Vagina (tissue), 2 donors: ENCODE results near the gene NOM1. TPM values are rescaled to one million over a fixed set of nuclear protein-coding genes. Genes with fewer than 3 reads are reported as not detected.

Experiments
- DNase-seq, 2 donors: peaks; one replicate each; pipeline ENCODE4 v3.0.0-alpha.2; 2017; ENCODE audit errors: extremely low spot score in 2 of 2
- H3K27ac ChIP-seq: fragments of 200-600 bp; sonication (generic); one replicate; pipeline ENCODE4 v1.5.1; 2019
- H3K27me3 ChIP-seq: fragments of 200-600 bp; sonication (generic); one replicate; pipeline ENCODE4 v1.5.1; 2019
- H3K36me3 ChIP-seq, 2 donors: fragments of 200-600 bp; sonication (generic); one replicate each; pipeline ENCODE4 v1.5.1; 2017 to 2019
- H3K4me1 ChIP-seq: fragments of 200-600 bp; sonication (generic); one replicate; pipeline ENCODE4 v1.5.1; 2019
- H3K4me3 ChIP-seq, 2 donors: fragments of 200-600 bp; sonication (generic); 1 replicate in 1 of 2; 2 replicates in 1 of 2; pipeline ENCODE4 v1.5.1; 2016 to 2019
- H3K9me3 ChIP-seq: fragments of 200-600 bp; sonication (generic); one replicate; pipeline ENCODE4 v1.5.1; 2019
- POLR2A ChIP-seq, 2 donors: fragments of 450-650 bp; IDR thresholded peaks; one replicate each; pipeline ENCODE4 v1.6.1; 2017; ENCODE audit warnings: antibody characterized with exemption in 2 of 2, mild to moderate bottlenecking in 2 of 2, moderate library complexity in 2 of 2
- POLR2AphosphoS5 ChIP-seq, 2 donors: sonication (generic); formaldehyde crosslinking; IDR thresholded peaks; one replicate each; pipeline ENCODE4 v1.9.0; 2017; ENCODE audit warnings: antibody characterized with exemption in 2 of 2, mild to moderate bottlenecking in 2 of 2, low read depth in 1 of 2; ENCODE audit not compliant: insufficient read depth in 1 of 2
- intact Hi-C: fragments of 100-400 bp; cut with DNase I; formaldehyde crosslinking; loops from one replicate; pipeline ENCODE4 v1.15.1; 2023
- total RNA-seq: library from RNA; depleted of rRNA; stranded (reverse); fragments of >200 nt; gene quantifications from one replicate; pipeline ENCODE4 v1.2.3, GENCODE V29; 2016
- TF ChIP-seq, protein P1 (sequence below), 3 experiments: fragments of 450-650 bp in 2 of 3; fragments of 200-600 bp in 1 of 3; sonication (generic) in 1 of 3; IDR thresholded peaks; one replicate each; pipeline ENCODE4 v1.5.1; 2017 to 2019; ENCODE audit warnings: antibody characterized with exemption in 3 of 3, mild to moderate bottlenecking in 2 of 3, moderate library complexity in 2 of 3

NOM1 gene
- total RNA-seq, 1 donor from 2014 or later, result 28.5 TPM

DNA sequence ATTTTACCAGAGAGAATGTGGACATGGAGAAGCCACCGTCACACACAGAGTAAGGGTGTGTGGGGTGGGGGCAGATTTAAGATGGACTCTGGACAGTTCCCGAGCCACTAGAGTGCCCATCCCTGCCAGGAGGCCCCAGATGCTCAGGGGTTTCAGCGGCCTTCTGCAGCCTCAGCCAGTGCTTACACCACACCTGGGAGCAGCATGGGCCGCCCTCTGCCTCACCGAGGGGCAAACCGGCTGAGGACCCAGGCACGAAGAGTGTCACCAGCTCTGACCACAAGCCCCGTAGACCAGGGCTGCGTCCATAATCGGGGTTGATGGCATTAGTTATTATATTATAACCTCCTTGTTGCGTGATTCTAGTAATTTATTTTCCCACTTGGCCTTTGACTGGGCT, 67.6 kb downstream of the NOM1 start:
- no peak for DNase-seq
- no peak overlapping the region for H3K27ac ChIP-seq
- no peaks in the 10 kb centered on the region for H3K36me3 ChIP-seq
- intact Hi-C loops, result no loop called here
- no peak overlapping the region for H3K4me3 ChIP-seq
- peaks cover 42% of the 10 kb centered on the region for H3K27me3 ChIP-seq
- H3K4me1 ChIP-seq, result peaks cover 26% of the 10 kb centered on the region
- TF ChIP-seq POLR2AphosphoS5 (IDR thresholded peaks at IDR 0.05; ENCODE audit: insufficient read depth in 1 of 2, low read depth in 1 of 2), result no peak
- no peaks in the 10 kb centered on the region for H3K9me3 ChIP-seq

DNA sequence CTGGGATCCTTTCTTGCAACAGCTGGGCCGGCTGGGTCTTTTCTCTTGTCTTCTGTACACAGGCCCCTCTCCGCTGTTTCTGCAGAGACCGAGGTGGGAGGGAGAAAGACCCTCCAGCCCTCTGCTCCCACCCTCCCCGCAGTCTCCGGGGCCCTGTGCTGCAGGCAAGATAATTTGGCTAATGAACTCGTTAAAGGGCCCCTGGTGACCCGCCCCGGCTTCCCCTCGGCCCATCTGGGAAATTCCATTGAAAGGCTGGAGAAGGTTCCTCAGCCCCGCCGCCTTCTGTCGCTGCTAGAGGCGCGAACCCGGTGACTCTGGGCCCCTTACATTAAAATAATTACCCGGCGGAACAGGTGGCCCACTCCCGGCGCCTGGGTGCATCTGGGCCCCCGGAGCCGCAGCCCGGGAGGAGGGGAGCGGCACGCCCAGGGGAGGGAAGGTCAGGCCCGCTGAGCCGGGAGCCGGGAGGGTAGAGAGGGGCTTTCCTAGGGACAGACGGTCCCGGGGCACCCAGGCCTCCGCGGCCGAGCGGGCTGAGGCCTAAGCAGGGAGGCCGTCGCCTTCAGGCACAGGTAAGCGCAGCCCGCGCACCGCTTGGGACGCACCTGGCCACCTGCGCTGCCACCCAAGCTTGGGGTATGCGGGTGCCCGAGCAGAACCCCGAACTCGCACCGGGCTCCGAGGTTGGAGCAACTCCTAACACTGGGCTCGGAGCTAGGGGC, 68.3 kb downstream of the NOM1 start:
- Histone ChIP-seq H3K27me3 (peaks cover 44% of the 10 kb centered on the region), H3K27ac (no peak overlapping the region), H3K36me3 (no peaks in the 10 kb centered on the region), H3K4me1 (peaks cover 27% of the 10 kb centered on the region), H3K4me3 (no peak overlapping the region), H3K9me3 (no peaks in the 10 kb centered on the region)
- TF ChIP-seq POLR2A (IDR thresholded peaks at IDR 0.05) (no peak), POLR2AphosphoS5 (IDR thresholded peaks at IDR 0.05; ENCODE audit: insufficient read depth in 1 of 2, low read depth in 1 of 2) (no peak)
- TF ChIP-seq, protein P1, sequence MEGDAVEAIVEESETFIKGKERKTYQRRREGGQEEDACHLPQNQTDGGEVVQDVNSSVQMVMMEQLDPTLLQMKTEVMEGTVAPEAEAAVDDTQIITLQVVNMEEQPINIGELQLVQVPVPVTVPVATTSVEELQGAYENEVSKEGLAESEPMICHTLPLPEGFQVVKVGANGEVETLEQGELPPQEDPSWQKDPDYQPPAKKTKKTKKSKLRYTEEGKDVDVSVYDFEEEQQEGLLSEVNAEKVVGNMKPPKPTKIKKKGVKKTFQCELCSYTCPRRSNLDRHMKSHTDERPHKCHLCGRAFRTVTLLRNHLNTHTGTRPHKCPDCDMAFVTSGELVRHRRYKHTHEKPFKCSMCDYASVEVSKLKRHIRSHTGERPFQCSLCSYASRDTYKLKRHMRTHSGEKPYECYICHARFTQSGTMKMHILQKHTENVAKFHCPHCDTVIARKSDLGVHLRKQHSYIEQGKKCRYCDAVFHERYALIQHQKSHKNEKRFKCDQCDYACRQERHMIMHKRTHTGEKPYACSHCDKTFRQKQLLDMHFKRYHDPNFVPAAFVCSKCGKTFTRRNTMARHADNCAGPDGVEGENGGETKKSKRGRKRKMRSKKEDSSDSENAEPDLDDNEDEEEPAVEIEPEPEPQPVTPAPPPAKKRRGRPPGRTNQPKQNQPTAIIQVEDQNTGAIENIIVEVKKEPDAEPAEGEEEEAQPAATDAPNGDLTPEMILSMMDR (IDR thresholded peaks at IDR 0.05), result no peak
- DNase-seq, result no peak
- intact Hi-C loops, result no loop called here

DNA sequence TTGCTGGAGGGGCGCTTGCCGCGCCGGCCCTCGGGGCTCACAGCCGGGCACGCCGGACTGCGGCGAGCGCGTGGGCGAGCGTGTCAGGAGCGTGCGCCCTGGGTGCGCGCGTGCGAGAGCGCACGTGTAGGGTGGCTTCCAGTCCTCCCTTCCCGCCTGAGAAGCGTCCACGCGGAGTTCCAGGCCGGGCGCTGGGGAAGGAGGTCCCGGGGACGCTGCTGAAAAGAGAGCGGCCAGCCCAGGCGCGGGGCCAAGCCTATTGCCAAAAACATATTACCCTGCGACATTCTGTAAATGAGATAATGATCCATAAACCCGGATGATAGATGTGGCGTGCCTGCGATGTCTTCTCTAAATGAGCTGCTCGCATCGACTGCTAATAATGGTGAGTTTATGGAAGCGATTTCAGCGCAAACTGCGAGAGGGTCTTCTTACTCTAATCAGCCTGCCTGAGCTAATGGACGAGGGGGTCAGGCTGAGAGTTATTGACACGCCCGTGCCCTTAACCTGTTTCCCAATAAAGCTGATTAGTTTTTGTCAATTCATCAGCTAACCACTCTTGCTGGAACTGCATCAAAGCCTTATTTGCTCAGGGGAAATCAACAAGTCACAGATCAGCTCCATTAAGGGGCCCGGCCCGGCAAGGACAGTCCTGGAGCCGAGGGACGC, 69.0 kb downstream of the NOM1 start:
- Histone ChIP-seq H3K36me3 (no peaks in the 10 kb centered on the region), H3K9me3 (no peaks in the 10 kb centered on the region), H3K4me3 (no peak overlapping the region), H3K27ac (no peak overlapping the region), H3K27me3 (peaks cover 44% of the 10 kb centered on the region), H3K4me1 (peaks cover 27% of the 10 kb centered on the region)
- intact Hi-C loops, result no loop called here
- no peak for DNase-seq
- TF ChIP-seq POLR2AphosphoS5 (IDR thresholded peaks at IDR 0.05; ENCODE audit: insufficient read depth in 1 of 2, low read depth in 1 of 2) (no peak), POLR2A (IDR thresholded peaks at IDR 0.05) (no peak)
- TF ChIP-seq, protein P1 (IDR thresholded peaks at IDR 0.05), result no peak

DNA sequence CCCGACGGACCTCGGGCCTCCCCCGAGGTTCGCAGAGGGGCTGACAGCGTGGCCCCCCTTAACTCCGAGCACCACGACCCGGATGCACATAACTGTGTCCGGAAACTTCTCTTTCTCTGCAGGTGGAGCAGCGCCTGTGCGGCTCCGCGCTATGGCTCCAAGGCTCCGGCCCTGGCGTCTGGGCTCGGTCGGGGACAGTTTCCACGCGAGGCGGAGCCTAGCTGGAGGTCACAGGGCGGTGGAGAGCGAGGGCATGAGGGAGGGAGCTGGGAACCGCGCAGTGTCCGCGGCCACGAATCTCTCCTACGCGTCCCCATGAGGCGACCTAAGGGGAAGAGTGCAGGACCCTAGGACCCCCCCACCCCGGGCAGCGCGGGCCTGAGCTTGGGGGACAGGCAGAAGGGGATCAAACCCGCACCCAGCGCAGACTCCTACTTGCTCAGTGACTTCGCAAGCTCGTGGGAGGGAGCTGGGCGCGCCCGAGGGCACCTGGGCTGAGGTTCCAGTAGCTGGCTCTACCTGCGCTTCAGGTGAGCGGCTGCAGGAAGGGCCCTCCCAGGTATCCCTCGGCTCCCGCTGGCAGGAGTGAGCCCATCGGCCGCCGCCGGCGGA, 69.6 kb downstream of the NOM1 start:
- Histone ChIP-seq H3K4me3 (no peak overlapping the region), H3K4me1 (peaks cover 27% of the 10 kb centered on the region), H3K9me3 (no peaks in the 10 kb centered on the region), H3K27me3 (peaks cover 44% of the 10 kb centered on the region), H3K27ac (no peak overlapping the region), H3K36me3 (no peaks in the 10 kb centered on the region)
- DNase-seq, result no peak
- intact Hi-C loops, result no loop called here
- TF ChIP-seq, protein P1 (IDR thresholded peaks at IDR 0.05), result no peak
- TF ChIP-seq POLR2AphosphoS5 (IDR thresholded peaks at IDR 0.05; ENCODE audit: insufficient read depth in 1 of 2, low read depth in 1 of 2), result no peak
- no peak for TF ChIP-seq POLR2A (IDR thresholded peaks at IDR 0.05)

DNA sequence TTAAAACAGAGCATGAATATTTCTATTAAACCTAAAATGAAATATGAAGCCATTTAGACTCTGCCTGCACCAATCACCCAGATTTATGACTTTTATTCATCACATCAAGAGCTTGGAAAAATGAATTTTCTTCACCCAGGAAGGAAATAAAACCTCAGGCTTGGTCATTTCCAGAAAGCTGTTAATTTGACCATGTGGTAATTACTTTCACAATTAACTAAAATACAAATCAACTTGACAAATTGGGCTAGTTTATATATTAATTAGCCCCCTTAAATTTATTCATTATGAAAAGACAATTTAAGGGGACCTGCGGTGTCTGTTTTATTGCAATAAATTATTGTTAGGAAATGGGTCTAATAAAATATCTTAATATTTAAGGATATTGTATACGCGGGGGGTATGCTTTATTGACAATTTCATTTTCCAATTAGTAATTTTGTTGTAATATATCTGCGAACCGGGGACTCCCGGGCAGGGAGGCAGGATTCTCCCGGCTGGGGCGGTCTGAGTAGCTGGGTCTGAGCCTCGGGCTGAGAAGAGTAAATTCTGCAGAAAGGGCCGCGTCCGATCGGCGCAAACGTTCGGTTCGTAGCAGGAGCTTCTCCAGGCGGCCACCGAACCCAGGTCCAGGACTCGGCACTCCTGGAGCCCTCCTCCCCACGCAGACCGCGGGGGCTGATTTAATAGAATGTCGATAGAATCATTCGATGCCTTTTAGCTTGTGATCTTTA, 70.4 kb downstream of the NOM1 start:
- intact Hi-C loops, result loop anchor here (10.0 kb wide), 1 partner anchor 1345 kb away; no protein-coding TSS in a partner anchor
- Histone ChIP-seq H3K4me1 (peaks cover 27% of the 10 kb centered on the region), H3K9me3 (no peaks in the 10 kb centered on the region), H3K27ac (no peak overlapping the region), H3K27me3 (peaks cover 40% of the 10 kb centered on the region), H3K36me3 (no peaks in the 10 kb centered on the region), H3K4me3 (no peak overlapping the region)
- no peak for DNase-seq
- TF ChIP-seq POLR2AphosphoS5 (IDR thresholded peaks at IDR 0.05; ENCODE audit: insufficient read depth in 1 of 2, low read depth in 1 of 2), result no peak
- TF ChIP-seq POLR2A (IDR thresholded peaks at IDR 0.05), result no peak
- TF ChIP-seq, protein P1 (IDR thresholded peaks at IDR 0.05), result no peak
